ENCODE data around the gene EME2.

Gene EME2

DNA sequence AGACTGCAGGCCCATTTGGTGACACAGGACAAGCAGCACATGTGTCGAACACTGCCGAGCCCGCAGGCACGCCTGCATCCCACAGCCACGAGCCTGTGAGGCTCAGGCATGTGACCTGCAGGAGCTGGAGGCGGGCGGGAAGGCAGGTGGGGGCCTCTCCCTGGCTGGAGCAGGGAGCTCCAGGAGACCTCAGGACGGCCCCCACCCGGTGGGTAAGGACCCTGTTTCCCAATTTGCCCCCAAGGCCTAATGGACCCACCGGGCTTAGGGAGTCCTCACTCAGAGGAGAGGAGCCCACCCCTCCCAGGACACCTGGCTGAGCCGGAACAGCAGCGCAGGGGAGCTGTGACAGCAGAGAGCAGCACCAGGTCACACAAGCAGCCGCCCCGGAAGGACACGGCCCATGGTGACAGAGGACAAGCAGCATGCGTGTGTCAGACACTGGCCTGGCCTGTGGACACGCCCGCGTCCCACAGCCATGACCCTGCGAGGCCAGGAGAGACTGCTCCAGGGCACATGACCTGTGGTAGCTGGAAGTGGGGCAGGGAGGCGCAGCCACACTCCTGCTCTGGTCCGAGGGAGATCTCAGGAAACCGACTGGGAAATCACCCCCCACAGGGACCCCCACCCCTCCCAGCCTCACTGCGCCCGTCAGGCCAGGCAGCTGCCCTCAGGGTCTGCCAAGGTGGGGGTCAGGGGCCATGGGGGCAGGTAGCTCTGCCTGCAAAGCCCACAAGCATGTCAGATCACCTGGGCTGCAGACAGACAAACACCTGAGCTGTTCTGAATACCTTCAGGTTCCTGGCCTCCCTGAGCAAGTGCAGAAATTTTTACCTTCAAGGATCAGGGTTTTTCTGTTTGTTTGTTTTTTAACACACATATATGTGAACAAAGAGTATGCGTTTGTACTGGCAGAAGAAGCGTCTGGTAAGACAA lies 7.4 kb downstream of the EME2 start:
- DNase-seq, result no peak

DNA sequence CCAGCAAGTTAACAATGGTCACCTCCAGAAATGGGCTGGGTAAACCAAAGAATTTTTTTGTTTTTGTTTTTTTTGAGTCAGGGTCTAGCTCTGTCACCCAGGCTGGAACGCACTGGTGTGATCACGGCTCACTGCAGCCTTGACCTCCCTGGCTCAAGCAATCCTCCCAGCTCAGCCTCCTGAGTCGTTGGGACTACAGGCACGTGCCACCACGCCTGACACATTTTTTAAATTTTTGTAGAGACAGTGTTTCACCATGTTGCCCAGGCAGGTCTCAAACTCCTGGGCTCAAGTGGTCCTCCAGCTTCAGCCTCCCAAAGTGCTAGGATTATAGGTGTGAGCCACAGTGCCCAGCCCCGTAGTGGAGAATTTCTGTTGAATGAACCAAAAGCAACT lies 8.1 kb downstream of the EME2 start:
- no peak for DNase-seq

- no peak for DNase-seq
These were observed 8.6 kb downstream of the EME2 start for GRCh38 chr16:1781254-1781653.

DNA sequence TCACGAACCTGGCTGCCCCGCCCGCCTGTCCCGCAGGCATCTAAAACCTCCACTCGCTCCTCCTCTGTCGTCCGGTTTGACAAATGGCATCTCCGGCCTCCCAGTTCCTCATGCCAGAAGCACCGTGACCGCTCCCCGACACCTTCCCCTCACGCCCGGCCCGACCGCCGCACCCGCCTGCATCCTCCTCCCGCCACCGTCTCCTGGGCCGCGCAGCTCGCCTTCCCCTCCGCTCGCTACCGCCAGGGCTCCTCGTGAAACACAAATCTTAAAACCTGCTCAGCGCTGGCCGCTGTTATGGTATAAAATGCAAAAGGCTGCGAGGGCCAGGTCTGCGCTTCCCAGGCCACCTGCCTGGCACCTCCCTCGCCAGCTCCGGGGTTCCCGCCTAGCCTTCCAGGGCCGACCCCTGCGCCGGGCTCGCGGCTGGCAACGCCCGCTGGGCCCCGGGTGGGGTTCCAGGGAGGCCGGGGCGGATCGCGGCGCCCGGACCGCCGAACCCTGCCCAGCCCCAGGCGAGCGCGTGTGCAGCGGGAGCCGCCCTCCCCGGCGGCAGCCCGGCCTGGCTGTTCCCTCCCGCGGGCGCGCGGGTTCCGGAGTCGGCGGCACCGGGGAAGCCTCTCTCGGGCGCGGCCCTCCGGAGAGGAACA lies 9.3 kb downstream of the EME2 start:
- peak; percentile 27 for DNase-seq

DNA sequence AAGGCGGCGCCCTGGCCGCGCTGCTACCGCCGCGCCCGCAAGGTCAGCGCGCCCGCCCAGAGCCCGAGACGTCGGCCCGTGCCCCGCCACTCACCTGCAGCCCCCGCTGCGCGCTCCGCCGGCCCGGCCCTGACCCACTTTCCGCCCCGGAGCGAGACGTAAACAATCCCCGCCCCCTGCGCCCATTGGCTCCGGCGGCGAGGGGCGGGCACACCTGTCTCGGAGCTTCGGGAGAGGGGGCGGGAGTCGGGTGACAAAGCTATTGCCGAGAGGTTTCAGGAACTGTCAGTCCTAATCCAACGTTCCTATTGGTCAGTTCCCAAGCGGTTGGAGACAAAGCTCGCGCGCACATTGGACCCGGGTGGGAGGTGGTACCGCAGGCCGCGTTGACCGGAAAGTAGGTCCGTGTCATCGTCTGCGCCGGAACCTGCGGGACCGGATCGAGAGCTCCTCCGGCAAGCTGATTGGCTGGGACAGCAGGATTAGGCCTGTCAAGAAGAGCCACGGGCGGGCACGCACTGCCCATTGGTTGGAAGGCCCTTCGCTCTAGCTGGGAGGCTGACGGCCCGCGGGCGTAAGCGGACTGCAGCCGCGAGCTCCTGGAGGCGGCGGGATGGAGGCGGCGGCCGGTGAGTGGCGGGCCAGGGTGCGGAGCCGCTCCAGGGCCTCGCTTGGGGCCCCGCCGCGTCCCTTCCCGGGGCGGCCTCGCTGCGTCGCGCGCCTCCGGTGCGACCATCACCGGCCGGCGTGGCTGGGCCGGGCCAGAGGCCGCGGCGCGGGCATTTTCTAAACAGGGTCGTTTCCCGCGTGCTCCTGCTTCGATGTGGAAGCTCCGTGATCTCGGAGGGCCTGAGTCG lies 10.0 kb downstream of the EME2 start, which contains the start of the genes NUBP2 and SPSB3:
Gene NUBP2 (plus strand): TSS at position 553 of the 857 bp plus-strand sequence. CDS start 61 bp downstream, at position 614.
Gene SPSB3 (minus strand): TSS at position 164 of the 857 bp plus-strand sequence. CDS start 1,088 bp downstream, outside the sequence.
- peak; percentile 100 for DNase-seq

DNA sequence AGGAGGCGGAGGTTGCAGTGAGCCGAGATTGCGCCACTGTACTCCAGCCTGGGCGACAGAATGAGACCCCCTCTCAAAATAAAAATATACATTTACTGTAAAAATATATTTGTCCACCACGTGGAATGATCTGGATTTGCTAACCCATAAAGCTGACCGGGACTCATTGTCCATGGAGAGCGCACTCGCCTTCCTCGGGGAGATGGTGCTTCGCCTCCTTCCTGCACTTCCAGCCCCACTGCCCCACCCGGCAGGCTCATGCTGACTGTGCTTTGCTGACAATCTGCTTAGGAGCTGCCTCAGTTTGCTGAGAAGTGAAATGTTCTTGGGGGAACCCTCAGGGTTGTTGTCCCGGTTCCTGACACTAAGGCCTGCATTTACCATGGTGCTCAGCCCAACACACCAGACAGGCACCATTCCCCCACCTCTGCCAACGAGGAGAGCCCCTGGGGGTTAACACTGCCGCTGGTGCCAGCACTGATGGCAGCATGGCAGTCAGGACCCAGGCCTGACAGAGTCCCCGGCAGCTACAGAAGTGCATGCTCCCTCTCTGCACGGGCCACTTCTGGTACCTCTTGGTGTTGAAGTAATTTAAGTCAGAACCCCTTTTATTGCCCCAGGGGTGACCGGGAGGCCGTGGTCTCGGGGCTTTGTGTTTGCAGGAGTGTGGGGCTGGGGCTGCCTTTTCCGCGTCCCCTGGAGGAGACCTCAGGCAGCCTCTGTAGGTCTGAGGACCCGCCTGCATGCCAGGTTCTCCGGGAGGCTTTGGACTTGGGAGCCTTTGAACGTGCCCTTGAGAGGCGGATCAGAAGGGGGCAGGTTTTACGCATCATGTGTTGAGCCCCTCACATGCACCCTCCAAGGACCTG lies 12.6 kb downstream of the EME2 start:
- no peak for DNase-seq

GRCh38 chr16:1785846-1786170 lies 13.2 kb downstream of the EME2 start:
- no peak for DNase-seq

DNA sequence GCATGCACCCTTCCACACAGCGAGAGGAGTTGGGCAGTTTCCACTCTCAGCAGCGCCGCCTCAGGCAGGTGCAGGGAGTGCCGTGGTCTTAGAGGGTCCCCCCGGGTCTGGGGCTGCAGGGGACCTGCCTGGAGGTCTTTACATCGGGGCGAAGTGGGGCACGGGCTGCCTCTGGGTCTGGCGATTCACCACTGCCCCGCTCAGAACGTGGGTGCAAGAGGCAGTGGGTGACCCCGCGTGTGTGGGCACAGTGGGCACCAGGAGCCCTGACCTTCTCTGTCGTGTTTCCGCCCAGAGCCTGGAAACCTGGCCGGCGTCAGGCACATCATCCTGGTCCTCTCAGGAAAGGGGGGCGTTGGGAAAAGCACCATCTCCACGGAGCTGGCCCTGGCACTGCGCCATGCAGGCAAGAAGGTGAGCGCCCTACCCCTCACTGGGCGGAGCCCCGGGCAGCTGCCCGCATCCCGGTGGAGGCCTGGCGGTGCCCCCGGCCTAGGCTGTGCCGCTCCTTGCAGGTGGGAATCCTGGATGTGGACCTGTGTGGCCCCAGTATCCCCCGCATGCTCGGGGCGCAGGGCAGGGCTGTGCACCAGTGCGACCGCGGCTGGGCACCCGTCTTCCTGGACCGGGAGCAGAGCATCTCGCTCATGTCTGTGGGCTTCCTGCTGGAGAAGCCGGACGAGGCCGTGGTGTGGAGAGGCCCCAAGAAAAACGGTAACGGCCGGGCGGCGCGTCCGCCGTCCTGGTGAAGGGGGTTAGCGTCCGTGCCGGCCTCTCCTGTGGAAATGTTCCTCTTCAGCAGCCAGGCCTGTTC lies 13.8 kb downstream of the EME2 start:
- no peak for DNase-seq

GRCh38 chr16:1787056-1787321 lies 14.4 kb downstream of the EME2 start:
- no peak for DNase-seq

GRCh38 chr16:1787322-1788094 lies 14.9 kb downstream of the EME2 start:
- no peak for DNase-seq

DNA sequence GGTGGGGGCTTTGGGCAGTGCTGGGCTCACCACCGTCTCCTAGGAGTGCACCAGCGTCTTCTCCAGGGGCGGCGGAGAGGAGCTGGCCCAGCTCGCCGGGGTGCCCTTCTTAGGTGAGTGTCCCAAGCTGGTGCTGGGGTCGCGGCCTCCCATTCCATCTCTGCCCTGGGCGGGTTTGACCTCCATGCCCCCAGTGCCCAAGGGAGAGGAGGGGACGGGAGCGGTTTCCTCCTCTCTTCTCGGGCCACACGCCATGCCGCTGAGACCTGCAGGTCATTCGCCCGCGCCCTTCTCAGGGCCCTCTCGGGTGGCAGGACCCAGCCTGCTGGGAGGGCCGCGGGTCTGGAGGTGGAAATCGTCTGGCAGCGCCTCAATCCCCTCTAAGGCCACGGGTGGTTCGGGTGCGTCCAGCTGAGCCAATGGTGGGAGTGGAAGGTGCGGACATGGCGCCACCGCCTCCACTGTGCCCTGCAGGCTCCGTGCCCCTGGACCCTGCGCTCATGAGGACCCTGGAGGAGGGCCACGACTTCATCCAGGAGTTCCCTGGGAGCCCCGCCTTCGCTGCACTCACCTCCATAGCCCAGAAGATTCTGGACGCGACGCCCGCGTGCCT lies 15.6 kb downstream of the EME2 start:
- no peak for DNase-seq

GRCh38 chr16:1788708-1789100 lies 16.1 kb downstream of the EME2 start:
- DNase-seq, result no peak

GRCh38 chr16:1789643-1790045 lies 17.0 kb downstream of the EME2 start:
- no peak for DNase-seq

DNA sequence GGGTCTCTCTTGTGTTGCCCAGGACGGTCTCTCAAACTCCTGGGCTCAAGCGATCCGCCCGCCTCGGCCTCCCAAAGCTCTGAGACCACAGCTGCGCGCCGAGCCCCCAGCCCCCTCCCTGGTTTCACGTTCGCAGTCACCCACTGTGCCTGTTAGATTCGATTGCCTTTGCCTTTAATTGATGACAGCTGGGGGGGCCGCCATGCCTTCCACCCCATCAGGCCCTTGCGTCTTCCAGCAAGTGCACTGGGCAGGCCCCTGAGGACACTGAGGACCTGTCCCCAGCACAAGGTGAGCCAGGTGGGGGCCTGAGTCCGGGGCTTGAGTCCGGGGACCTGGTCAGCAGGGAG lies 17.6 kb downstream of the EME2 start:
- no peak for DNase-seq

DNA sequence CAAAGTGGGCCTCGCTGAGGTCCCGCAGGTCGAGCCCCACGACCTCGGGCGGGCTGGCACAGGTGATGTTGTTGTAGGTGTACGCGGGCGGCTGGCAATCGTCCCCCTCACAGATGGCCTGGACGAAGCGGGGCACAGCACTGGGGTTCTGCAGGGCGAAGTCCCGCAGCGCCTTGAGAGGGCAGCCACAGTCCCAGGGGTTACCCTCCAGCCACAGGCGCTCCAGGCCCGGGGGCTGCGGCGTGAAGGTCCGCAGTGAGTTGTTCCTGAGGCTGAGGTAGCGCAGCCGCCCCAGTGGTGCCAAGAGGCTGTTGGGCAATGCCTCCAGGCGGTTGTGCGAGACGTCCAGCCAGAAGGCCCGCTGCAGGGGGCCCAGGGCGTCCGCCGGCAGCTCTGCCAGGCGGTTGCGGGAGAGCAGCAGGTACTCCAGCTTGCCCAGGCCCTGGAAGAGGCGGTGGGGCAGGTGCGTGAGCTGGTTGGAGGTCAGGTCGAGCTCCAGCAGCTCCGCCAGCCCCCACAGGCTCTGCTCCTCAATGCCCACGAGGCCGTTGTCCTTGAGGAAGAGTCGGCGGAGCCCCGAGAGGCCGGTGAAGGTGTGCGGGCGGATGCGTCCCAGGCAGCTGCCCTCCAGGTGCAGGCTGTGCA lies 18.1 kb downstream of the EME2 start:
- no peak for DNase-seq

DNA sequence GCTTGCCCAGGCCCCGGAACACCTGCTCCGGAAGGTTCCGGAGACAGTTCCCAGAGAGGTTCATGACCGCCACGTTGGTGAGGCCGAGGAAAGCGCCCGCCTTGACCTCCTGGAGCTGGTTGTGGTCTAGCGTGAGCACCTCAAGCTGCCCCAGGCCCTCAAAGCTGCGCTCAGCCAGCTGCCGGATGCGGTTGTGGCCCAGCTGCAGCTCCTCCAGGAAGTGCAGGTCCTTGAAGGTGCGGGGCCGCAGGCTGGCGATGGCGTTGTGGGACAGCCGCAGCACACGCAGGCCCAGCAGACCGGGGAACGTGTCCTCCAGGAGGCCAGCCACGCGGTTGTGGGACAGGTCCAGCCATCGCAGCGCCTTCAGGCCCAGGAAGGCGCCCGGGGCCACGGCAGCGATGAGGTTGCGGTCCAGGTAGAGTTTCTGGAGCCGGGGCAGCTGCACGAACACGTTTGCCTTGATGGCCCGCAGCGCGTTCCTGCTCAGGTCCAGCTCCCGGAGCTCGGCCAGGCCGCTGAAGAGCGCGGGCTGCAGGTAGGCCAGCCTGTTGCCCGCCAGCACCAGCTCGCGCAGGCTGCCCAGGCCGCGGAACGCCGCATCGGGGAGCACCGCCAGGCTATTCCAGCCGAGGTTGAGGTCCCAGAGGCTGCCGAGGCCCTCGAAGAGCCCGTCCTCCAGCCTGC lies 18.8 kb downstream of the EME2 start:
- DNase-seq, result no peak

GRCh38 chr16:1791943-1792812 lies 19.6 kb downstream of the EME2 start:
- no peak for DNase-seq

Measured in activated CD4-positive, alpha-beta T cell treated with anti-CD3 and anti-CD28 coated beads, Interleukin-2, amount 50 U/mL, for 16 hours (primary cell).